ENCODE results near the gene KCNJ12. TPM values are rescaled to one million over a fixed set of nuclear protein-coding genes. Genes with fewer than 3 reads are reported as not detected.

Gene KCNJ12
- total and polyA plus RNA-seq, 2 of the 13 experiments (the other 11 are each of a cell fraction or from before 2014, with no cell fraction given), result not detected

DNA sequence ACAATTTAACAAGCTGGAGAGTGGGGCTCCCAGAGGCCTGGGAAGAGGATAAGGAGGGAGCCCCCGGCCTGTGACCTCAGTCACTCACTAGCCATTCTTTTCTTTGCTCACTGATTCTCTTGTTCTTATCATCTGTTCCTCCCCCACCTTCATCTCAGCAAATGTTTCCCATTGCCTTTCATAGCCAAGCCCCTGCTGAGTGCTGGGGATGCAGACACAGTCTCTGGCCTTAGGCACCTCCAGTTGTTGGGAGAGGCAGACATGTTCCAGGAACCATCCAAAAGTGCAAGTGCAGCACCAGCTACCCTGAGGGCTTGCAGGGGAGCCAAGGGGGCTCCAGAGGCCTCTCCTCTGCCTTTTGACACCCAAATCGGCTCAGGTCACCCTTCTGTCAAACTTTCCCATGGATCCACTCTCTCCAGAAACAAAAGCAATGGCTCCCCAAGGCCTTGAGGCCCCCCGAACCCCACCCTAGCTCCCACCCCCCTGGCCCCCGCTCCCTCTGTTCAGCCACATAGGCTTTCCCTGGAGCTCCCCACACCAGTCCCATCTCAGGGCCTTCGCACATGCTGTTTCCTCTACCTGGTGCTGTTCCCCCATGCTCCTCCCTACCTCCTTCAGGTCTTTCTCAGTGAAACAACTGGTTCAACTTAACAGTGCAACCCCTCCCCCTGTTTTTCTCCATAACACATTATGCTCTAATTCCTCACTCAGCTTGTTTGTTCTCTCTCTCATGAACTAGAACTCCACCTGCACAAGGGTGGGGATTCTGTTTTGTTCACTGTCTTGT is 14.9 kb upstream of the KCNJ12 start (continued):
- TF ChIP-seq NFIB (CRISPR knock-in tag; IDR thresholded peaks at IDR 0.05; ENCODE audit: borderline replicate concordance) (no peak), ZFAT (CRISPR knock-in tag; conservative IDR thresholded peaks at IDR 0.05) (no peak), SSRP1 (CRISPR knock-in tag; IDR thresholded peaks at IDR 0.05) (no peak), MZF1 (CRISPR knock-in tag; IDR thresholded peaks at IDR 0.05; ENCODE audit: borderline replicate concordance) (no peak)

- in situ Hi-C loops (cut with HindIII; ENCODE audit: extremely low pct_ligation_motif_present, low pct_unique_long_range_greater_than_20kb), result no loop called here
- no TSS peak for BruUV-seq (replicated peaks)
Observed at GRCh38 chr17:21362331-21362931, 13.7 kb upstream of the KCNJ12 start.

More at GRCh38 chr17:21362331-21362931, 13.7 kb upstream of the KCNJ12 start:
- Histone ChIP-seq H3K27ac (ENCODE audit: extremely low read length, insufficient read depth, low read length) (no peak overlapping the region), H3K79me2 (ENCODE audit: insufficient read depth, low read length) (no peaks in the 10 kb centered on the region), H3K4me2 (ENCODE audit: low read depth, low read length) (no peak overlapping the region), H3K4me1 (ENCODE audit: insufficient read depth, low read length) (no peaks in the 10 kb centered on the region), H3K9me3 (ENCODE audit: low read length) (no peaks in the 10 kb centered on the region), H3K4me3 (replicated peaks in 1 of 3; ENCODE audit: insufficient read depth in 1 of 3, low read depth in 2 of 3, low read length in 3 of 3) (no peak overlapping the region), H4K20me1 (ENCODE audit: insufficient read depth, low read length) (no peaks in the 10 kb centered on the region), H3K27me3 (ENCODE audit: control insufficient read depth in 1 of 2, insufficient read depth in 2 of 2, low read length in 2 of 2) (peaks cover 0 to 19% of the 10 kb centered on the region in 2 experiments; a peak in 2 of 5 replicates), H3K9ac (ENCODE audit: insufficient read depth, low read depth, low read length) (no peak overlapping the region), H2AFZ (ENCODE audit: low read length) (no peak overlapping the region), H3K36me3 (replicated peaks in 1 of 2; ENCODE audit: control insufficient read depth in 1 of 2, insufficient read depth in 2 of 2, low read length in 2 of 2) (no peaks in the 10 kb centered on the region)
- intact Hi-C loops (cut with micrococcal nuclease; ENCODE audit: unreplicated experiment), result no loop called here
- ChIA-PET POLR2A (no interaction called here), CTCF (ENCODE audit: low intra/inter-chr PET ratio, low total read pairs) (no interaction called here)
- no peak for TF ChIP-seq ZBTB42 (CRISPR knock-in tag; IDR thresholded peaks at IDR 0.05)
- no peak for TF ChIP-seq MIER2 (CRISPR knock-in tag; IDR thresholded peaks at IDR 0.05)
- ATAC-seq (no peak), DNase-seq (ENCODE audit: low spot score) (no peak), FAIRE-seq (no peak)

Data from HepG2 (cell line).